Measurements from ENCODE around the gene NT5M. TPM values are rescaled to one million over a fixed set of nuclear protein-coding genes. Genes with fewer than 3 reads are reported as not detected.
"Not testable (repeated sequence)": the region's sequence is repeated elsewhere in the genome, so short reads cannot be mapped to it uniquely, and the experiment has no call there.

NT5M gene
- total RNA-seq = 1 to 10 TPM; 5.2 to 7.0 TPM

DNA sequence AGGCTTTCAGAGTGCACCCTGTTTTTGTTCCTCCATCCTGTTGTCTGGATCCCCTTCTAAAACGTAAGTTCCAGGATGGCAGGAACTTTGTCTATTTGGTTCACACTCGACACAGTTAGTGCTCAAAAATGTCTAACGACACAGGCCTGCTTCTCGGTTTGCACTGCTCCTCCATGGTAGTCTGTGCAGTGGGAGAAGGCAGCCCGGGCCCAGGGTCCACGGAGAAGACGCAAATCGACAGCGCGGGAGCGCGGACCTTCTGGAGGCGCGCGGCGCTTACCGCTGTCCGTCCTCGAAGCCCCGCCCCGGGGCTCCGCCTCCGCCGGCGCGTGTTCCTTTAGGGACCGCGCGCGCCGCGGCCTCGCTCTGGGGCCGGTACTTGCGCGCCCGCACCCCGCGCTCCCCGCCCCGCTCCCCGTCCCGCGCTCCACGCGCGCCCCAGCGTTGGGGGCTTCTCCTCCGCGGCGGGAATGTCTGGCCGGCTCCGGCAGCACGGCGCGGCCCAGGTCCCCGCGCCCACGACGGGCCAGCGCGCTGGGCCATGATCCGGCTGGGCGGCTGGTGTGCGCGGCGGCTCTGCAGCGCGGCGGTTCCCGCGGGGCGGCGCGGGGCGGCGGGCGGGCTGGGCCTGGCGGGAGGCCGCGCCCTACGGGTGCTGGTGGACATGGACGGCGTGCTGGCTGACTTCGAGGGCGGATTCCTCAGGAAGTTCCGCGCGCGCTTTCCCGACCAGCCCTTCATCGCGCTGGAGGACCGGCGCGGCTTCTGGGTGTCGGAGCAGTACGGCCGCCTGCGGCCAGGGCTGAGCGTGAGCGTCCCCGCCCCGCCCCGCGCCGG, at the start of gene NT5M:
TSS of gene NT5M (plus strand) at position 364 of the 837 bp plus-strand sequence. CDS start at position 542, 178 bp downstream.
- POLR2A ChIA-PET = no interaction called here

GRCh38 chr17:17253406-17253805, 49.8 kb upstream of the NT5M start:
- POLR2A ChIA-PET = interaction anchor here (0.6 kb wide), 2 partner anchors 44 to 1015 kb away, joined by 3 read pairs; no protein-coding TSS in a partner anchor
- CTCF ChIA-PET = no interaction called here

More for the DNA sequence above, at the start of gene NT5M:
- CTCF ChIA-PET = interaction anchor here (0.8 to 1.1 kb wide), 2 partner anchors 10 to 22 kb away, joined by 5 to 6 read pairs; partner anchors contain the start of gene COPS3

- ChIA-PET POLR2A (interaction anchor here (0.6 kb wide), 1 partner anchor 1014 kb away, joined by 3 read pairs; no protein-coding TSS in a partner anchor), CTCF (no interaction called here)
Measured at GRCh38 chr17:17254036-17254435, 49.1 kb upstream of the NT5M start.

DNA sequence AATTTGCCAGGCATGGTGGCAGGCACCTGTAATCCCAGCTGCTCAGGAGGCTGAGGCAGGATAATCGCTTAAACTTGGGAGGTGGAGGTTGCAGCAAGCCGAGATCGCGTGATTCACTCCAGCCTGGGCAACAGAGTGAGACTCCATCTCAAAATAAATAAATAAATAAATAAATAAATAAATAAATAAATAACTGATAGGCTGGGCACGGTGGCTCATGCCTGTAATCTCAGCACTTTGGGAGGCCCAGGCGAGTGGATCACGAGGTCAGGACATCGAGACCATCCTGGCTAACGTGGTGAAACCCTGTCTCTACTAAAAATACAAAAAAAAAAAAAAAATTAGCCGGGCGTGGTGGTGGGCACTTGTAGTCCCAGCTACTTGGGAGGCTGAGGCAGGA, 47.5 kb upstream of the NT5M start:
- POLR2A ChIA-PET = not testable (repeated sequence)
- CTCF ChIA-PET = interaction anchor here (0.6 kb wide), 1 partner anchor 31 kb away, joined by 3 read pairs; no protein-coding TSS in a partner anchor

DNA sequence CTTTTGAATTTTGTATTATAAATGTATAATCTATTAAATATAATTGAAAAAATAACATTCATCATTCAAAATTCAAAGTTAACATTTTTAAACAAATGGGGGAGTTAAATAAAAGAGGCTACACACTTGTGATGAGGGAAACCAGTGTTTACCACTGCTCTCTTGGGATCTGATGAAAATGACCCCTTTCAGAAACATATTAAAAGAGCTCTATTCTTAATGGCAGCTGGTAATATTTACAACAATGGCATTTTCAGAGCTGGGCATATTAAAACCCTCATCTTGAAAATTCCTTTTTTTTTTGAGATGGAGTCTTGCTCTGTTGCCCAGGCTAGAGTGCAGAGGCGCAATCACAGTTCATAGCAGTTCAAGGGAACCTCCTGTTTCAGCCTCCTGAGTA, 46.9 kb upstream of the NT5M start:
- POLR2A ChIA-PET = no interaction called here
- CTCF ChIA-PET = interaction anchor here (0.6 kb wide), 1 partner anchor 30 kb away, joined by 3 read pairs; no protein-coding TSS in a partner anchor

DNA sequence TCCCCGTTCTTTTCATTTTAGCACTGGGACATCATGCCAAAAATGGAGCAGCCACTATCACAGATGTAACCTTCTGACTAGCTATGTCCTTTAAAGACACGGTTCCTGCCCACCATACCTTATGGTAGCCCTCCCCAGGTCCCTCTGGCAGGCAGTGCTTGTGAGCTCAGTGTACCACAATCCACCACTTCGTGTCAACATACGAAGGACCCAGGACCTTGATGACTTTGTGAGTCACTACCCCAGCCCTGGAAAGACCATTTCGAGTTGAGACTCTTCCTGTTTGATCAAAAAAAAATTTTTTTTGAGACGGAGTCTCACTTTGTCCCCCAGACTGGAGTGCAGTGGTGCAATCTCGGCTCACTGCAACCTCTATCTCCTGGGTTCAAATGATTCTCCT, 45.2 kb upstream of the NT5M start:
- ChIA-PET POLR2A (no interaction called here), CTCF (no interaction called here)

GRCh38 chr17:17258998-17259397, 44.2 kb upstream of the NT5M start:
- ChIA-PET POLR2A (no interaction called here), CTCF (interaction anchor here (0.6 kb wide), 1 partner anchor 41 kb away, joined by 4 read pairs; no protein-coding TSS in a partner anchor)

- ChIA-PET POLR2A (no interaction called here), CTCF (interaction anchor here (0.6 kb wide), 1 partner anchor 14 kb away, joined by 3 read pairs; no protein-coding TSS in a partner anchor)
Measured at GRCh38 chr17:17264430-17264829, 38.7 kb upstream of the NT5M start.

DNA sequence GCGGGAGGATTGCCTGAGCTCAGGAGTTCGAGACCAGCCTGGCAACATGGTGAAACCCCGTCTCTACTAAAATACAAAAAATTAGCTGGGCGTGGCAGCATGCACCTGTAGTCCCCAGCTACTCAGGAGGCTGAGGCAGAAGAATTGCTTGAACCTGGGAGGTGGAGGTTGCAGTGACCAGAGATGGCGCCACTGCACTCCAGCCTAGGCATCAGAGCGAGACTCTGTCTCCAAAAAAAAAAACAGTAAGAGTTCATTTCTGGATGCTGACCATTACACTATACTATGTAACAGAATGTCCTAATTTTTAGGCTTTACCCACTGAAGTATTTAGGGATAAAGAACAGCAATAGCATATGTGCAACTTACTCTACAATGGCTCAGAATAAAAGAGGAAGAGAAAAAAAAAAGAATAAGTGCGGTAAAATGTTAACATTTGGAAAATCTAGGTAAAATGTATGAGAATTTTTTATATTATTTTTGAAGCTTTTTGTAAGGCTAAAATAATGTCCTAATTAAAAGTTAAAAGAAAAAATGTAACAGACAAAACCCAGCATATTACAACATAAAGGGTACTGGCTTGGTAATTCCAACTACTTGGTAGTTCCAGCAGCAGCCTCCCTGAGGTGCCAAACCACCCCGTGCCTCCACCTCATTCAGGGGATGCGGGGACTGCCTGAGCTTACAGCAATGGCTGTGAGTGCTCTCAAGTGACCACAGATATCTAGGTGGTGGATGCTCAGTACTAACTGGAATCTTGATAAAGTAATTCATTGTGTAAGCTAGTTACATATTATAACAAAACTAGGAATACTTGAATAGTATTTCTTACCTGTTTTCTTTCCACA, 33.0 kb upstream of the NT5M start:
- POLR2A ChIA-PET = no interaction called here
- CTCF ChIA-PET = interaction anchor here (0.6 to 1.5 kb wide), 5 partner anchors 9 to 133 kb away, joined by 3 read pairs; partner anchors contain the start of gene PLD6

GRCh38 chr17:17275971-17276370, 27.2 kb upstream of the NT5M start:
- ChIA-PET POLR2A (no interaction called here), CTCF (no interaction called here)

DNA sequence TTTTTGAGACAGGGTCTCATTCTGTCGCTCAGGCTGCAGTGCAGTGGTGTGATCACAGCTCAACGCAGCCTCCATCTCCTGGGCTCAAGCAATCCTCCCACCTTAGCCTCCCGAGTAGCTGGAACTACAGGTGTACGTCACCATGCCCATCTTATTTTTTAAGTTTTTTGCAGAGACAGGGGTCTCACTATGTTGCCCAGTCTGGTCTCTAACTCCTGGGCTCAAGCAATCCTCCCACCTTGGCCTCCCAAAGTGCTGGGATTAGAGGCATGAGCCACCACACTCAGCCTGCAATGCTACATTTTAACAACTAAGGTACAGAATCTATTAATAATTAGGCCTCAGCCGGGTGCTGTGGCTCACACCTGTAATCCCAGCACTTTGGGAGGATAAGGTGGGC, 25.7 kb upstream of the NT5M start:
- CTCF ChIA-PET = not testable (repeated sequence)
- POLR2A ChIA-PET = interaction anchor here (0.6 kb wide), 1 partner anchor 336 kb away, joined by 3 read pairs; no protein-coding TSS in a partner anchor

DNA sequence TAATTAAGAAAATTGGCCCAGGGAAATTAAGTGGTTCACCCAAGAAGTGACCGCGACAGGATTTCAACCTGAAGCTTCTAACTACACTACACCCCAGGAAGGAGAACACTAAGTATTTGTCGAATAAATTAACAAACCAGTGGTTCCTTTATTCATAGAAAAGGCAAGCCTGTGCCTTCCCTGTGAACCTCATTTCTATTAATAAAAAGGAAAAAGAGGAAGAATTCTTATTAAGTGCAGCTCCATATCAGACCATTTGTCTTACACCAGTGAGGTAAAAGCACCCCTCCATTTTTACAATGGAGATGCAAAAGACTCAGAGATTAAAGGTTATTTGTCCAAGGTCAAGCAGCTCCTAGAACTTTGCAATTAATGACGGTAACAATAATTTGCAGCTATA, 23.9 kb upstream of the NT5M start:
- ChIA-PET POLR2A (interaction anchor here (0.6 kb wide), 1 partner anchor 30 kb away, joined by 3 read pairs; no protein-coding TSS in a partner anchor), CTCF (interaction anchor here (0.6 to 1.1 kb wide), 5 partner anchors 9 to 794 kb away, joined by 3 to 4 read pairs (median 3); no protein-coding TSS in a partner anchor)

- ChIA-PET POLR2A (interaction anchor here (0.5 to 1.6 kb wide), 8 partner anchors 13 to 565 kb away, joined by 3 to 10 read pairs (median 3); no protein-coding TSS in a partner anchor), CTCF (interaction anchor here (0.7 to 1.5 kb wide), 4 partner anchors 12 to 33 kb away, joined by 3 to 6 read pairs (median 4); no protein-coding TSS in a partner anchor)
Measured at GRCh38 chr17:17280613-17281549, 22.3 kb upstream of the NT5M start, which contains the start of gene COPS3. Gene COPS3, minus strand, starts transcription at chr17:17281246. Its CDS starts 60 bp downstream, at chr17:17281186.

DNA sequence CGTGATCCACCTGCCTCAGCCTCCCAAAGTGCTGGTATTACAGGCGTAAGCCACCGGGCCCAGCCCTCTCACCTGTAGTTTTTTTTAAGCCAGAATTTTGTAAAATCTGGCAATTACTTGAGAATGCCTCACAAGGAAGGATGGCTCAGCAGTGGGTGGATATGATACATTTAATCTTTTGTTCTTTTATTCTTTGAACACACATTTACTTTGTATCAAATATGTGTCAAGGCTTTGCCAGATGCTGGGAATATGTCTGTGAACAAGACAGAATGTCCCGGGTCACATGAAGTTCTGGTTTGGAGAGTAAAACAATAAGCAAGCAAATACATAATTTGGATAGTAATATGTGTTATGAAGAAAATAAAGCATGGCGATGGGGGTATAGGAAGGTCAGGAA, 17.2 kb upstream of the NT5M start:
- CTCF ChIA-PET = no interaction called here
- POLR2A ChIA-PET = no interaction called here

- ChIA-PET POLR2A (no interaction called here), CTCF (no interaction called here)
Measured at GRCh38 chr17:17289086-17289485, 14.1 kb upstream of the NT5M start.

DNA sequence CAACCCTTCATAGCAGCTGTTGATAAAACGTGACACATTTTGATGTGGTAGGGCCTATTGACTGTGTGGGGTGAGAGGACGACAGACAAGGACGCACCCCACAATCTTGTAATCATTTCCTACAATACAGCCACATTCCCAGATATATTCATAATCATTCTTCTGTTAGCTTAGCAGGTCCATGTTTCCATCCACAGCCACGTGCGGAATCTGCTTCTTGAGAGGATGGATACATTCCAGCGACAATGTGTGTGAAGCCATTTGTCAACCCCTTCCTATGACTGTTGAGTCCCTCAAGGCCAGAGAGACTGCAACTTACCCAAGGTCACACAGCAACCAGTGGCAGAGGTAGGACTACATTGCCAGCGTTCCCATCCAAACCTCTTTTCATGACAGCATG, 13.5 kb upstream of the NT5M start:
- ChIA-PET POLR2A (no interaction called here), CTCF (no interaction called here)

GRCh38 chr17:17295141-17295540, 8.0 kb upstream of the NT5M start:
- ChIA-PET CTCF (no interaction called here), POLR2A (no interaction called here)

- ChIA-PET CTCF (no interaction called here), POLR2A (no interaction called here)
Measured at GRCh38 chr17:17297217-17297616, 6.0 kb upstream of the NT5M start.

GRCh38 chr17:17298108-17298507, 5.1 kb upstream of the NT5M start:
- POLR2A ChIA-PET = no interaction called here
- CTCF ChIA-PET = no interaction called here
